Dedifferentiated amniotic fluid mesenchymal stem cell (primary cell): ENCODE measurements around the gene GPR39.

Experiments used
- DNase-seq: peaks from one replicate; pipeline ENCODE4 v3.0.0-alpha.2; 2016; ENCODE audit errors: extremely low spot score

The GPR39 gene

GRCh38 chr2:132671151-132671835, 254.7 kb downstream of the GPR39 start:
- DNase-seq, result no peak

- no peak for DNase-seq
Observed at GRCh38 chr2:132676999-132677398, 260.4 kb downstream of the GPR39 start.

- no peak for DNase-seq
Observed at GRCh38 chr2:132677661-132678060, 261.1 kb downstream of the GPR39 start.

- DNase-seq, result no peak
Observed at GRCh38 chr2:132678483-132678882, 261.9 kb downstream of the GPR39 start.

- no peak for DNase-seq
Observed at GRCh38 chr2:132680544-132680943, 263.9 kb downstream of the GPR39 start.

- no peak for DNase-seq
Observed at GRCh38 chr2:132681766-132682165, 265.2 kb downstream of the GPR39 start.

GRCh38 chr2:132690664-132691303, 274.2 kb downstream of the GPR39 start:
- no peak for DNase-seq

- DNase-seq, result no peak
Observed at GRCh38 chr2:132691556-132691955, 275.0 kb downstream of the GPR39 start.

GRCh38 chr2:132692816-132693215, 276.2 kb downstream of the GPR39 start:
- DNase-seq, result peak; percentile 34
